ENCODE measurements around the gene CCDC187.

GRCh38 chr9:136211006-136211405 is 92.9 kb downstream of the CCDC187 start:
- TF ChIP-seq, protein P1, sequence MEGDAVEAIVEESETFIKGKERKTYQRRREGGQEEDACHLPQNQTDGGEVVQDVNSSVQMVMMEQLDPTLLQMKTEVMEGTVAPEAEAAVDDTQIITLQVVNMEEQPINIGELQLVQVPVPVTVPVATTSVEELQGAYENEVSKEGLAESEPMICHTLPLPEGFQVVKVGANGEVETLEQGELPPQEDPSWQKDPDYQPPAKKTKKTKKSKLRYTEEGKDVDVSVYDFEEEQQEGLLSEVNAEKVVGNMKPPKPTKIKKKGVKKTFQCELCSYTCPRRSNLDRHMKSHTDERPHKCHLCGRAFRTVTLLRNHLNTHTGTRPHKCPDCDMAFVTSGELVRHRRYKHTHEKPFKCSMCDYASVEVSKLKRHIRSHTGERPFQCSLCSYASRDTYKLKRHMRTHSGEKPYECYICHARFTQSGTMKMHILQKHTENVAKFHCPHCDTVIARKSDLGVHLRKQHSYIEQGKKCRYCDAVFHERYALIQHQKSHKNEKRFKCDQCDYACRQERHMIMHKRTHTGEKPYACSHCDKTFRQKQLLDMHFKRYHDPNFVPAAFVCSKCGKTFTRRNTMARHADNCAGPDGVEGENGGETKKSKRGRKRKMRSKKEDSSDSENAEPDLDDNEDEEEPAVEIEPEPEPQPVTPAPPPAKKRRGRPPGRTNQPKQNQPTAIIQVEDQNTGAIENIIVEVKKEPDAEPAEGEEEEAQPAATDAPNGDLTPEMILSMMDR (IDR thresholded peaks at IDR 0.05): no peak
- no peak for TF ChIP-seq EZH2phosphoT487 (IDR thresholded peaks at IDR 0.05)
